Endodermal cell (in vitro differentiated cells): ENCODE data around the gene RBMS3. TPM values are rescaled to one million over a fixed set of nuclear protein-coding genes. Genes with fewer than 3 reads are reported as not detected.

Experiments
- DNase-seq: peaks from one replicate; pipeline ENCODE4 v3.0.0-alpha.2; 2017
- H3K27ac ChIP-seq: 2 replicates; pipeline ENCODE4 v1.5.1; 2013; ENCODE audit warnings: mild to moderate bottlenecking, low read depth, low read length, moderate library complexity
- H3K27me3 ChIP-seq: 2 replicates; pipeline ENCODE4 v1.6.1; 2013; ENCODE audit warnings: mild to moderate bottlenecking, low read length, moderate library complexity; ENCODE audit not compliant: insufficient read depth, control insufficient read depth, poor library complexity, severe bottlenecking
- H3K36me3 ChIP-seq: 2 replicates; pipeline ENCODE4 v1.7.0; 2013; ENCODE audit warnings: mild to moderate bottlenecking, low read length, moderate library complexity; ENCODE audit not compliant: control insufficient read depth, insufficient read depth
- H3K4me1 ChIP-seq: one replicate; pipeline ENCODE4 v1.7.0; 2013; ENCODE audit warnings: low read length; ENCODE audit not compliant: control insufficient read depth, insufficient read depth
- H3K4me3 ChIP-seq: 2 replicates; pipeline ENCODE4 v1.5.1; 2013; ENCODE audit warnings: mild to moderate bottlenecking, low read length, moderate library complexity
- H3K9ac ChIP-seq: 2 replicates; pipeline ENCODE4 v1.6.1; 2013; ENCODE audit warnings: mild to moderate bottlenecking, low read length, moderate library complexity; ENCODE audit not compliant: poor library complexity, severe bottlenecking; ENCODE audit errors: extremely low read depth
- H3K9me3 ChIP-seq: 2 replicates; pipeline ENCODE4 v1.6.1; 2013; ENCODE audit warnings: mild to moderate bottlenecking, low read length, moderate library complexity; ENCODE audit not compliant: control insufficient read depth
- H3K27ac Mint-ChIP-seq: 2 replicates; pipeline ENCODE4 v1.8.0; 2020; ENCODE audit warnings: mixed read lengths
- H3K27me3 Mint-ChIP-seq: 2 replicates; pipeline ENCODE4 v1.8.0; 2021; ENCODE audit warnings: mild to moderate bottlenecking, mixed read lengths; ENCODE audit not compliant: insufficient read depth
- H3K36me3 Mint-ChIP-seq: 2 replicates; pipeline ENCODE4 v1.8.0; 2020; ENCODE audit warnings: low read depth, mixed read lengths
- H3K4me1 Mint-ChIP-seq: 2 replicates; pipeline ENCODE4 v1.8.0; 2020; ENCODE audit warnings: mixed read lengths
- H3K4me3 Mint-ChIP-seq: 2 replicates; pipeline ENCODE4 v1.8.0; 2020; ENCODE audit warnings: mild to moderate bottlenecking, moderate library complexity, mixed read lengths
- H3K9me3 Mint-ChIP-seq: 2 replicates; pipeline ENCODE4 v1.8.0; 2020; ENCODE audit warnings: mild to moderate bottlenecking, mixed read lengths
- WGBS, 2 experiments: methylation state at CpG; one replicate each; pipeline versions ENCODE4 v1.1.5 to v1.1.7; 2013; ENCODE audit warnings: missing lambda C conversion rate in 2 of 2, mixed read lengths in 1 of 2; ENCODE audit not compliant: insufficient coverage in 1 of 2, insufficient read length in 1 of 2; 5-methylcytosine and 5-hydroxymethylcytosine counted together
- total RNA-seq, 2 donors: library from RNA; stranded (reverse); fragmentation: NEBNext Ultra II Directional in 1 of 2; extraction: Animal tissue kit (Norgen Biotek cat#: 25700) in 1 of 2; gene quantifications; 2 replicates in 1 of 2; 3 replicates in 1 of 2; pipeline ENCODE4 v1.2.1, GENCODE V29; 2021
- TF ChIP-seq, protein P1 (sequence below): fragments of 200-600 bp; sonication (generic); conservative IDR thresholded peaks from 2 replicates; pipeline ENCODE4 v1.5.0; 2021; ENCODE audit warnings: antibody characterized with exemption, mild to moderate bottlenecking

RBMS3 gene
- total RNA-seq, 2 donors from 2014 or later: 2.0 to 7.3 TPM

DNA sequence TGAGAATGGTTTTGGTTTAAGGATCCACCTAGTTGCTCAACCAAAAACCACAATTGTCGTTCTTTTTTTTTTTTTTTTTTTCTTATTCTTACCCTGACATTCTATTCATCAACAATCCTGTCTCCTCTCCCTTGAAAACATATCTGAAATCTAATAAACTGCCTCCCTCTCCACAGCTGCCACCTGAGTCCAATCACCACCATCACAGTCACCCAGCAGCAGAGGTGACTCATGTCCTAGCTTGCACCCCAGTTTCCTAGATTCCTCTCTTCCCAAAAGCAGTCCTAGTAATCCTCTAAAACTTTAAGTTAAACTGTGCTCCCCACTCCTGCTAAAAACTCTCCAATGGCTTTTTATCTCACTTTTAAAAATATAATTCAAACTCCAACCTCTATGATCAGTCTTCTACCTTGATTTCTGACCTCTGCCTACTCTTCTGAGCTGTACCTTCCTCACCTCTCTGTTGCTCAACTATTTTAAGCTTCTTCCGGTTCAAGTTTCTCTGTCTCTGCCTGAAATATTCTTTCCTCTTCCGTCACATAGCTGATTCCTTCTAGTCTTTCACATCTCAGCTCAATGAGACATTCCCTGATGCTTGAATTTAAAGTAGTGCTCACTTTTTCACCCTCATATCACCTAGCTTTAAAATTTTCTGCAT is 33.7 kb upstream of the RBMS3 start:
- H3K27ac ChIP-seq: no peak overlapping the region
- no peak overlapping the region for H3K4me3 Mint-ChIP-seq
- TF ChIP-seq, protein P1, sequence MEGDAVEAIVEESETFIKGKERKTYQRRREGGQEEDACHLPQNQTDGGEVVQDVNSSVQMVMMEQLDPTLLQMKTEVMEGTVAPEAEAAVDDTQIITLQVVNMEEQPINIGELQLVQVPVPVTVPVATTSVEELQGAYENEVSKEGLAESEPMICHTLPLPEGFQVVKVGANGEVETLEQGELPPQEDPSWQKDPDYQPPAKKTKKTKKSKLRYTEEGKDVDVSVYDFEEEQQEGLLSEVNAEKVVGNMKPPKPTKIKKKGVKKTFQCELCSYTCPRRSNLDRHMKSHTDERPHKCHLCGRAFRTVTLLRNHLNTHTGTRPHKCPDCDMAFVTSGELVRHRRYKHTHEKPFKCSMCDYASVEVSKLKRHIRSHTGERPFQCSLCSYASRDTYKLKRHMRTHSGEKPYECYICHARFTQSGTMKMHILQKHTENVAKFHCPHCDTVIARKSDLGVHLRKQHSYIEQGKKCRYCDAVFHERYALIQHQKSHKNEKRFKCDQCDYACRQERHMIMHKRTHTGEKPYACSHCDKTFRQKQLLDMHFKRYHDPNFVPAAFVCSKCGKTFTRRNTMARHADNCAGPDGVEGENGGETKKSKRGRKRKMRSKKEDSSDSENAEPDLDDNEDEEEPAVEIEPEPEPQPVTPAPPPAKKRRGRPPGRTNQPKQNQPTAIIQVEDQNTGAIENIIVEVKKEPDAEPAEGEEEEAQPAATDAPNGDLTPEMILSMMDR: no peak
- 93 to 94% methylated on average over 2 to 3 of the region's 3 CpGs for WGBS, 2 experiments
- H3K9me3 ChIP-seq: no peaks in the 10 kb centered on the region
- H3K9me3 Mint-ChIP-seq: no peaks in the 10 kb centered on the region
- no peak overlapping the region for H3K9ac ChIP-seq
- no peak overlapping the region for H3K27ac Mint-ChIP-seq
- no peaks in the 10 kb centered on the region for H3K27me3 ChIP-seq
- H3K27me3 Mint-ChIP-seq: no peaks in the 10 kb centered on the region
- no peak for DNase-seq
- no peaks in the 10 kb centered on the region for H3K4me1 ChIP-seq
- H3K36me3 ChIP-seq: no peaks in the 10 kb centered on the region
- H3K4me1 Mint-ChIP-seq: no peaks in the 10 kb centered on the region
- no peaks in the 10 kb centered on the region for H3K36me3 Mint-ChIP-seq
- H3K4me3 ChIP-seq: no peak overlapping the region

DNA sequence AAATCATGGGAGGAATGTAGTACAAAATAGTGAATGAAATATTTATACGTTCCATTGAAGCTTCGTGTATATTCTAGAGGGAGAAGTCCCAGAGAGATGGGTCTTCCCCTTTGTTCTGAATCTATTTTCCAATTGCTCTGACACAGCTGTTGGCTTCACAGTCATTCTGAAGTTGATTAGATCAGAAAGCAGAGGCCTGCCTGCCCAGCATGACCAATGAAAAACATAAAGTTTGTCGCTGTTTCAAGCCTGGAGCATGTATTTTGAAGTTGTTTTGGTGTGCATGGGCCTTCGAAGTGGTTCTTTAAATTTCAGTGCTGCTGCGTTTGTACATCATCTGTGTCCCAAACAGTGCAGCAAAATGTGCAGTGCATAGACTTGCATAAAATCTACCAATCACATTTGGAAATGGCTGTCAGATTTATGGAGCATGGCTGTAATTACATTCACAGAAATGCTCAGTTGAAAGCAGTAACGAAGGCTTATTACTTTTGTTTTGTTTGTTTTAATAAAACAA is 31.0 kb upstream of the RBMS3 start:
- DNase-seq: no peak
- Histone ChIP-seq H3K27me3 (no peaks in the 10 kb centered on the region), H3K36me3 (no peaks in the 10 kb centered on the region), H3K9me3 (no peaks in the 10 kb centered on the region), H3K9ac (no peak overlapping the region), H3K4me1 (no peaks in the 10 kb centered on the region), H3K27ac (no peak overlapping the region), H3K4me3 (no peak overlapping the region)
- H3K36me3 Mint-ChIP-seq: no peaks in the 10 kb centered on the region
- no peak overlapping the region for H3K27ac Mint-ChIP-seq
- H3K4me1 Mint-ChIP-seq: no peaks in the 10 kb centered on the region
- H3K9me3 Mint-ChIP-seq: no peaks in the 10 kb centered on the region
- TF ChIP-seq, protein P1: no peak
- WGBS, 2 experiments: 94 to 96% methylated on average over 4 to 6 of the region's 6 CpGs
- H3K4me3 Mint-ChIP-seq: no peak overlapping the region
- H3K27me3 Mint-ChIP-seq: no peaks in the 10 kb centered on the region

DNA sequence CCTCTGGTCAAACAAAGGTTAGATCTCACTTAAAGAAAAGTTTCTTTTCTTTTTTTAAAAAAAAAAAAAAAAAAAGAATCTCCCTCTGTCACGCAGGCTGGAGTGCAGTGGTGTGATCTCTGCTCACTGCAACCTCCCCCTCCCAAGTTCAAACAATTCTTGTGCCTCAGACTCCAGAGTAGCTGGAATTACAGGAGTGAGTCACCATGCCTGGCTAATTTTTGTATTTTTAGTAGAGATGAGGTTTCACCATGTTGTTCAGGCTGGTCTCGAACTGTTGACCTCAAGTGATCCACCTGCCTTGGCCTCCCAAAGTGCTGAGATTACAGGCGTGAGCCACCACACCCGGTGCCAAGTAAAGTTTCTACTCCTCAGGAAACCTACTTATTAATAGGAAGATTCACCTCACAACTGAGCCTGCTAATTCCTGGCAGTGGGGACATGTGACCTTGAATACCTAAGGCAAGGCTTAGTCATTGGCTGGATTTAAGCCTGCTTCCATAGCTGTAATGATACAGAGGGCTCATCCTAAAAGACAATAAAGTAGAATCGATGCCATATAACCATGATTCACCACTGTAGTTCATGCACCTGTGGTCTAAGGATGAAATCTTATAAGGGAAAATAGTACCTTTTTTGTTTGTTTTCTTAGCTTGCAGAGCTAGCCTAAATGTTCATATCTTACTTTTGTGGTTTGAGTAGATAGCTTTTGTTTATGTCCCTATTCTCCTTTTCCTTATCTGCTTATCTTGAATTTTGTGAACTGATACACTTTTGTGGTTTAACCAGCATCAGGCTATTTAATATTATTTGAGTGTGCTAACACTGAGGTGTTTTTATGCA is 24.8 kb upstream of the RBMS3 start:
- no peaks in the 10 kb centered on the region for H3K9me3 Mint-ChIP-seq
- TF ChIP-seq, protein P1: no peak
- DNase-seq: no peak
- Histone ChIP-seq H3K4me1 (no peaks in the 10 kb centered on the region), H3K9ac (no peak overlapping the region), H3K36me3 (no peaks in the 10 kb centered on the region), H3K27ac (no peak overlapping the region), H3K4me3 (no peak overlapping the region), H3K27me3 (no peaks in the 10 kb centered on the region), H3K9me3 (no peaks in the 10 kb centered on the region)
- WGBS, 2 experiments: 91 to 92% methylated on average over 4 to 5 of the region's 5 CpGs
- H3K36me3 Mint-ChIP-seq: no peaks in the 10 kb centered on the region
- no peaks in the 10 kb centered on the region for H3K27me3 Mint-ChIP-seq
- H3K27ac Mint-ChIP-seq: no peak overlapping the region
- no peak overlapping the region for H3K4me3 Mint-ChIP-seq
- H3K4me1 Mint-ChIP-seq: peaks cover 6% of the 10 kb centered on the region
